Stimulated activated CD4-positive, alpha-beta T cell treated with anti-CD3 and anti-CD28 coated beads, Interleukin-1b, Interleukin-23, amount 100 ng/mL, for 24 hours (primary cell): Measurements from ENCODE around the gene CHRM4.

Source experiments
- DNase-seq, 4 experiments: peaks; one replicate each; pipeline ENCODE4 v3.0.0-alpha.2; 2020; ENCODE audit warnings: low read depth in 4 of 4, low spot score in 1 of 4

Gene CHRM4

GRCh38 chr11:46369458-46370152, 22.0 kb downstream of the CHRM4 start:
- peak in 2 of 4 experiments; percentile 35 to 46 for DNase-seq

- no peak for DNase-seq
Observed at GRCh38 chr11:46367916-46368267, 23.7 kb downstream of the CHRM4 start.

GRCh38 chr11:46367244-46367915, 24.2 kb downstream of the CHRM4 start:
- DNase-seq, result peak in 3 of 4 experiments; percentile 55 to 67 (median 55)

- no peak for DNase-seq
Observed at GRCh38 chr11:46366661-46367161, 24.9 kb downstream of the CHRM4 start.

- no peak for DNase-seq
Observed at GRCh38 chr11:46366260-46366659, 25.3 kb downstream of the CHRM4 start.

GRCh38 chr11:46364791-46365190, 26.8 kb downstream of the CHRM4 start:
- DNase-seq, result no peak

- no peak for DNase-seq
Observed at GRCh38 chr11:46364056-46364455, 27.5 kb downstream of the CHRM4 start.

- no peak for DNase-seq
Observed at GRCh38 chr11:46363455-46364005, 28.0 kb downstream of the CHRM4 start.

GRCh38 chr11:46363031-46363407, 28.6 kb downstream of the CHRM4 start:
- no peak for DNase-seq

- no peak for DNase-seq
Observed at GRCh38 chr11:46362156-46363030, 29.2 kb downstream of the CHRM4 start.

GRCh38 chr11:46361283-46362155, 30.1 kb downstream of the CHRM4 start:
- peak in 2 of 4 experiments; percentile 49 to 58 for DNase-seq

- no peak for DNase-seq
Observed at GRCh38 chr11:46360878-46361277, 30.7 kb downstream of the CHRM4 start.

- no peak for DNase-seq
Observed at GRCh38 chr11:46359953-46360352, 31.6 kb downstream of the CHRM4 start.

GRCh38 chr11:46357483-46357936, 34.1 kb downstream of the CHRM4 start:
- DNase-seq, result no peak

- DNase-seq, result no peak
Observed at GRCh38 chr11:46356924-46357482, 34.6 kb downstream of the CHRM4 start.

- peak in 1 of 4 experiments; percentile 41 for DNase-seq
Observed at GRCh38 chr11:46353698-46354097, 37.9 kb downstream of the CHRM4 start.

- DNase-seq, result peak in 2 of 4 experiments; percentile 48 to 52
Observed at GRCh38 chr11:46352063-46352841, 39.3 kb downstream of the CHRM4 start.

- DNase-seq, result no peak
Observed at GRCh38 chr11:46351606-46352005, 40.0 kb downstream of the CHRM4 start.

- DNase-seq, result no peak
Observed at GRCh38 chr11:46351148-46351547, 40.4 kb downstream of the CHRM4 start.
